ENCODE data around the gene TM7SF3.

GRCh38 chr12:27026257-27026656 lies 12.1 kb upstream of the TM7SF3 start:
- TF ChIP-seq CTCF (conservative IDR thresholded peaks at IDR 0.05): no peak
- no peak for TF ChIP-seq EZH2 (IDR thresholded peaks at IDR 0.05; ENCODE audit: low read depth)
